HG02759 (cell line): ENCODE measurements around the gene STK38L.

Experiments
- ATAC-seq: cut with Tn5 transposase; IDR thresholded peaks from one replicate; pipeline ENCODE4 v1.9.1; 2021; ENCODE audit warnings: mild to moderate bottlenecking, moderate library complexity; ENCODE audit not compliant: unreplicated experiment

Gene STK38L

DNA sequence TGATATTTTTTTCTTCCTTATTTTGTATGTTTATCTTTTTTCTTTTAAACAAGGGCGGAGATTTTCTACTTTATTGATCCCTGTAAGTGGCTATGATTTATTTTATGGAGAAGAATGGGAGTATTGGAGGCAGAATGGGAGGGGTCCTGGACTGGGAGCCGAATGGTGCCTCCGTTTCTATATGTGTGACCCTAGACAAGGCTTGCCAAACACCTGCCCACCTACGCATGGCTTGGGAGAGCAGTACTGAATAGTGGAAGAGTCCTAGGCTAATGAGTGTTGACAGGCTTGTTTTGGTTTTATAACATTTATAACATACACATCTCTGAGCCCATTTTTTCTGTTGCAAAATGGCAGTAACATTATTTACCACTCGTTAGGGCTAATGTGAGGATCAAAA lies 29.0 kb downstream of the STK38L start:
- no peak for ATAC-seq

DNA sequence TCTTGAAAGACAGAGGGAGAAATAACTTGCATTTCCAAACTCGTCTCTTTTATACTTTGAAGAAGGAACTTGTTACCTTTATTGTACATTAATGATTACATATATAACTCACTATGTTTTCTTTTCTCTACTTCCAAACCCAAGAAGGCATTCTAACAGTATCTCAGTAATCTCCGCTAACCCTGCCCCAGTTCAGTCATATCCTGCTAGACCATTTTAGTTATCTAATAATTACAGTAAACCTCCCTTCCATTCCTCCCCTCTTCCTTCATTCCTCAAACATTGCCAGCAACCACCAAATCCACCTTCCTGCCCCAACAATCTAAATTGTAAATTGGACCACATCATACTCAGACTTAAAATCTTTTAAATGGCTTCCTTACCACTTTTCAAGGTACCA lies 30.6 kb downstream of the STK38L start:
- ATAC-seq = no peak

DNA sequence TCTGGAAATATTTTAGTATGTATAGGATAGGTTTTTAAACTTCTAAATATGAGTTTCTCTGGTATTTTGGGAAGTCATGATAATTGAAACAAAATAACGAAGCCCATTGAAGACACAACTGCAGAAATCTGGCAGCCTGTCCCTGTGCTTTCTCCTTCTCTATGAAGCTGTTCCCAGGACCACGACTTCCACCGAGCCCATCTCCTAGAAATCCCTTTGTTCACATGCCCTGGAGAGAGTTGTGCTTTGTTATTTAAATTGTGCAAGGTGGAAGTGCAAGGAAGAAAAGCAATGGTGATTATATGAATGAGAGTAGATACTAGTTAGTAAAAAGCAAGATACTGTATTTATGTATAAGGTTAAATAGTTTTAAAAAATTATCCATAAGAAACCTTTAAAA lies 32.2 kb downstream of the STK38L start:
- no peak for ATAC-seq

DNA sequence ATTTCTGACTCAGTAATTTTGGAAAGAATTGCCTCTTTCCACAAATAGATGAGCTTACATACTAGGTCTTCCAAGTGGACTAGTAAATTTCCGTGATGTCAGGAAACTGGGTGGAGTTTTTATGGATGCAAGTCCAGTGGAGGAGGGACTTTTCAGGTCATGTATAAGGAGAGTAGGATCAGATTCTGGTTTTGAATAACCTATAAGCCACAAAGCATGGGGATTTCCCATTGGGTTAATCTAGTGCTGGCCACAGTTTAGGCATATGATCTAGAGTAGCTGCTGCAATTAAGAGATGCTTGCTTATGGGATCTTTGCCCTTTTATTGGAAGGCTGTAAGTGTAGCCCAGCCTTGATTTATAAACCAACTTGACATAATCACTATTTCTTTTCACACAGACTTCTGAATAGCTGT lies 33.8 kb downstream of the STK38L start:
- peak; percentile 98 for ATAC-seq

DNA sequence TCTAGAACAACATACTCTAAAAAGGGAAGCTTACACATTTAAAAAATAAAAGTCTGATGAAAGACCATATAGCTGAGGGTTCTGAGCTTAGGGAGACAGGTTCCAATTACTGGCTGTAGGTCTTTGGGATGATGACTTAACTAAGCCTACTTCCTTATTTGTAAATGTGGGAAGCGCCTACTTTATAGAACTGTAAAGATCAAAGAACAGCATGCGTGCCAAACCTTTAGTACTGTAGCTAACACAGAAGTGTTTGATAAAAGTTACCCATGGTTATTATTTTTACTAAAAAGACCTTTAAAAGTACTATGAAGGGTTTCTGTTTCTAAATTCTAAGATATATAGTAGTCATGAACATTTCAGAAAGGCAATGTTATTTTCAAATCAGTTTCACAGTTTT lies 35.7 kb downstream of the STK38L start:
- no peak for ATAC-seq

DNA sequence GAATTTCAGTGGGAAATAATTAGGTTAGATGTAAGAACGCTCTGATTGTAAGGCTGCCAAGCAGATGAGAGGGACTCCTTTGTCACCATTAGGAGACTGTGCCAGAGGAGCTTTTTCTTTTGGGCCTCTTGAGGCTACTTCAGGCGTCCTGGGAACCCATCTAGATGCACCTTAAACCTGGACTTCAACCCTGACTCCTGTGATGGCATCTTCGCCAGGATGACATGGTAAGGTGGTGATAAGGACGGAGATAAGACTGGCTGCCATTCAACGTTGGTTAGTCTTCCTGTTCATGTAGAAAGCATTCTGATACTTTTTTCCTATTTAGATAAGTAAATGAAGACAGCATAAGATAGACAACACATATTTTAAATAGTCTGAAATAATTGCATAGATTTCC lies 36.3 kb downstream of the STK38L start:
- ATAC-seq = no peak

DNA sequence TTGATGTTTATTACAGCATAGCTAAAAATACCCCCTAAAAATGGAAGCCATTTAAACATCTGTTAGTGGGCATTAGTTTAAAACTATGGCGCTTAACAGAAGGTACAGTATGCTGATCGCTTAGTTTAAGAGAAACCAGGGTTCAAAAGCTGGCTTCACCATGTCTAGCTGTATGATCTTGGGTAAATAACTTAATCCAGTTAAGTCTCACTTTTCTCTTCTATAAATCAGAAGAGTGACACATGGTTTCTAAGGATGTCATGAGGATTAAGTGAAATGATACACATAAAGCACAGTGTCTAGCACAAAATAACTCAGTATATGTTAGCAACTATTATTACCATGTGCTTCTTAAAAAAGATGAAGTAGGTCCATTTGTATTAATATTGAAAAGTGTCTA lies 38.7 kb downstream of the STK38L start:
- no peak for ATAC-seq

DNA sequence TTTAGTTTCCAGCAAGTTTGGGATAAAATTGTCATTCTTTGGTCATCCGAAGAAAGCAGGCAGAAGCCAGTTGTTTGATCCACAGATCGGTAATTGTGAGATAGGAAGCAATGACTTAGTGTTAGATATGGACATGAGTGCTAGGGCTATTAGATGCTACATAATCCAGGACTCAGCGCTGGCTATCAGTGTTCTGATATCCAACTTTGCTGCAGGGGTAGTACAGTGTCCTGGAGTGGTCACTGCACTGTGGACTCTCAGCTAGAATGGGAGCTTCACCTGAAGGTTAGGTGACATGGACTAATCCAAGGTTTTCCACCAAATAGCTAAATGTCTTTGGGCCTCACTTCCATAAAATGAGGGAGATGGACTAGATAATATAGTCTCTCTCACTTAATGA lies 39.9 kb downstream of the STK38L start:
- no peak for ATAC-seq

DNA sequence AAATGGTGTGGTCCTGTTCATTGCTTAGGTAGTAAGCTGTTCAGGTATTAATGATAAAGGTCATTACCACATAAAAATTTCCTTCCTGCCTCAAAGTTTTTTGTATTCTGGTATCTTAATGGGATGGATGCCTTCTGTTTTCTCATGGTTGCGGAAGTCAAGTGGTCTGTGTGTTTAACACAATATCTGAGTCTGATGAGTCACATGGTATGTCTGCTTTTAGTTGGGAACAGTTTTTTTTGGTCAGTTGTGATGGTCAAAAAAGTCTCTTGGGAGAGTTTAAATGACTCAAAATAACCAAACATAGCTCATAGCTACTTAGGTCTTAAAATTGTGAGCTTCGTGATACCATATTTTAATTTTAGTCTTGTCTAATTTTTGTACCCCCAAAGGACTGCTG lies 40.7 kb downstream of the STK38L start:
- peak; percentile 86 for ATAC-seq

DNA sequence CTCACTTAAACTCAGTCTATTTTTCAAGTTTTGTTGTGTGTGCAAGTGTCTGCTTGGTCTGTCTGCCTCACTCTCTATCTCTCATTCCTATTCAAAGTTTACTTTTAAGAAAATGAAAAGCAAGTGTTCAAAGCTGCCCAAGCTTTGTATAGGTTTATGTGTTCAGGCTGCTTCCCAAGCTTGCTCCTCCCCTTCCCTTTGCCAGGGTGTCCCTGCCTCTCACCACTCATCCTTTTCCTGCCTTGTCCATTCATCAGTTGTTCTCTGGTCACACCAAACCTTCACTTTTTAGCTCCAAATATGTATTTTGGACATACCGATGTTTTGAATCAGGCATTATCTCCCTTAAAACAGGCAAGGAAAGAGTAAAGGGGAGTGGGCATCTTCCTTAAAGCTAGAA lies 41.3 kb downstream of the STK38L start:
- no peak for ATAC-seq

DNA sequence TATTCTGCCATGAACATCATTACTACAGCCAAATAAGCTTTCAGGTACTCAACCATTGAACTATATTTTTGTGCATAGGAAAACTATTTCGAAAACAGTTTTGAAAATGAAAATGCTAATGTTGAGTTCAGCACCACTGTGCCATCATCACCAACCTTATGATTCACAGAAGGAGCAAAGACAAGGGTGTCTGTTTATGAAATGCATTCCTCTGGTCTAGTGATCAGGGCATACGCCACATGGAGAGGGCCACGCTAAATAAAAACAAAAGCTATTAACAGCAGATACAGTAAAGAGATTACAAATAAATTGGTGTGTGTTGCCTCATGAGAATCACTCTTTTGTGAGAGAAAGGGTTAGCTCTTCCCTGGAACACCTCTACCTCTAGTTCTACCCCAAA lies 45.3 kb downstream of the STK38L start:
- ATAC-seq = no peak

DNA sequence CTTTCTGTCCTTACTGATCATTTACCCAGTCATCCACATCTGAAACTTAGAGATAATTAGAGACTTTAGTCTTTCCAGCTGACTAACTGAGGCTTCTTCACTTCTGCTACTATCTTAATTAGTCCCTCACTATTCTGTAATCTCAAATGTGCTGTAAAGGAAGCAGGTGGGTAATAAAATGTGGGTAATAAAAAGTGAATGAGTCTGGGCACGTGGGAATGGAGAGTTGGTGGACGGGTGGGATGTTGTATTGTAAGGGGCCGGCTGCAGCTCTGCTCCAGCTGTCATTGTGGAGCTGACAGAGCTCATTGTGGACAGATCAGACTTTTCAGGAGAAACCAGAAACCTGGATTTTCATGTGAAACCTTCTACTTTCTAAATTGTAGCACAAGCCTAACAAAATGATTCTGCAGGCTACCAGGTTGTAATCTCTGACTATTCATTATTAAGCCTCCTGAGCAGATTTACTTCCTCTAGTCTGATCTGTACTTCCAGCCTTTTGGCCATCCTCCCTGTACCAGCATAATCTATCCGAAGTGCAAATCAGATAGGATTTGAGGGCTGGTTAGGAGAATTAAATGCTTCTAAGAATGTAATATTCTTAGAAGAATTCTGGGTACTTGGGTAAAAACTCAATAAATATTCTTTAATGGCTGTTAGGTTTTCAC lies 46.5 kb downstream of the STK38L start:
- ATAC-seq = no peak

DNA sequence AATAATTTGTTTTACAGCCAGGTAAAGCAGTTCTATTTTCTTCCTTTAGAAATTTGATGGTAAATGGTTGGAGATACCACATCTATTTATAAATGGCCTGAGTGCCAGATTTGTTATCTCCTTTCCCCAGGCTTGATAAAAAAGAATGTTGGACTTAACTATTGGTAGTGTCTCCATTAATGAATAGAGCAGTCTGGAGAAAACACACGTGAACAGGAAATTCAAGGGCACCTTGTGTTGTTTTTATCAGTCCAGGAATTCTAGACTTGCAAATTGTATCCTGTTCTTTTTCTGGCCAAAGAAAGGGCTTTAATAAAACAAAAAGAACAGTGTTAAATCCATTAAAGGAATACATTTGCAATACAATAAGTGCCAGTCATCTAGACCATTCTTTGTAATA lies 47.8 kb downstream of the STK38L start:
- no peak for ATAC-seq

DNA sequence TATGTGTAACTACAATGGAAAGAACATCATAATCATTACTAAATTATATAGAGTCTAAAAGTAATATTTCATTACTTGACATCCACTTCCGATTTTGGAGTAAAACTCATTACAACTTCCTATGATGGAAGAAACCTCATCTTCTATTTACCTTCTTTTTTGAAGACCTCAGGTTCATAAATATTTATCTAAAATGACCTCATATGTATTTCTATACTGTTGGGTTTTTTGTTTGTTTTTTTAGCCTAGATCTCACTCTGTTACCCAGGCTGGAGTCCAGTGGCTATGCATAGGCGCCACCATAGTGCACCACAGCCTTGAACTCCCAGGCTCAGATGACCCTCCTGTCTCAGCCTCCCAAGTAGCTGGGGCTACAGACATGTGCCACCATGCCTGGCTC lies 48.6 kb downstream of the STK38L start:
- no peak for ATAC-seq

DNA sequence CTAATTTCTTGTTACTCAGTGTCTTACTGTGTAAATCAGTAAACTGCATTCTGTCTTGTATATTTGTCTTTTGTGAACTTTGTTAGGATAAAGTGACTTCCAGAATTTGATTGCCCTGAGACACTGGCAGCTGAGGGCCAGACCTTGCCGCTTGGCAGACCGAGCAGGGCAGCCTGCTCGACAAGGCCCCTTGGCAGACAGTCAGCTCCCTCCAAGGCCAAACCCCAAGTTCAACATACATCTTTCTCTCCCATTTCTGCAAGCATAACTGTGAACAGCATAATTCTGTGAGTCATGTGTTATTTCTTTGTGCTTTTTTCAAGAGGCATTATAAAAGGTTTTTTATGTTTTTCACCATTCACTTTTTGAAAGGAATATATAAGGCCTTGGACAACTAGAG lies 49.4 kb downstream of the STK38L start:
- ATAC-seq = no peak

DNA sequence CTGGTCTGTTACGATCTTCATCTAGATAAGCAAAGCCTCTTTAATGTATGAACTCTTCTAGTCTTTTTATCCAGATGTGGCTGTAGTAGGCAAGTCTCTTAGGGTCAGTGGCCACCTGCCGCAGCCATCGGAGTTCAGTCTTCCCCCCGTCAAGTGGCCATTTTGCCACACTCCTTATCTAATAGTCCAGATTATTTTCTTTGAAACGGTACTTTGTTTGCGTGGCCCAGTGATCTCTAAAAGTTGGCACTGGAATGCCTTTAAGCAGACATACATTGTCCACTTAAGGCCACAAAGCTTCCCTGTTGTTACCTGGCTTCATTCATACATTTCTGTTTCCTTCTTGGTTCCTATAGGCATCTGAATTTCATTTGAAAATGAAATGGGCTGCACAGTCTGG lies 52.6 kb downstream of the STK38L start:
- no peak for ATAC-seq

DNA sequence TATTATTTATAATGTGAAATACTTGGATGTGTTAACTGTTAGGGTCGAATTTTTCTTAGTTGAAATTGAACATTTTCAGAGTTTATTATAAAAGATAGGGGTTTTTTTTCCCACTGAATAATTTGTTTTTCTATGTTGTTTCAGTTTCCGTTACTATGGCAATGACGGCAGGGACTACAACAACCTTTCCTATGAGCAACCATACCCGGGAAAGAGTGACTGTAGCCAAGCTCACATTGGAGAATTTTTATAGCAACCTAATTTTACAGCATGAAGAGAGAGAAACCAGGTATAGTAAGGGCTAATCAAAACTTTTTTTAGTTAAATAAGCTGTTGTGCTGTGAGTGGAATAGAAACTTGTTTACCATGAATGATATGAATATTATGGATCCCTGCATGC lies 53.5 kb downstream of the STK38L start:
- no peak for ATAC-seq

DNA sequence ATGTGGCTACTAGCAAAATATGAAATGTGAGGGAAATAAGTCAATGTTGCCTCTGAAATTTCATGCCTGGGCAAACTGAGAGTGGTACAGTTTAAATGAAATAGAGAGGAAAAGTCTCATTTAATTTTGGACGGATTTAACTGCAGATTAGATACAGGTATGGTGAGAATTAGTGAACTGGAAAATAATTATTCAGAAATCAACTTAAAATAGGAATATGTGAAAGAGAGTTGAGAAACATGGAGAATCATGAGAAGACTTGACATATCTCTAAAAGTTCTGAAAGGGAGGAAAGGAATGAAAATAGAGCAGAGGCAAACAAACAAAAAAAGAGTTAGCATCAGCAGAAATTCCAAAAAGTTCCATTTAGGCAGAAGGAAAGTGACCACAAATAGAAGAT lies 55.0 kb downstream of the STK38L start:
- no peak for ATAC-seq

DNA sequence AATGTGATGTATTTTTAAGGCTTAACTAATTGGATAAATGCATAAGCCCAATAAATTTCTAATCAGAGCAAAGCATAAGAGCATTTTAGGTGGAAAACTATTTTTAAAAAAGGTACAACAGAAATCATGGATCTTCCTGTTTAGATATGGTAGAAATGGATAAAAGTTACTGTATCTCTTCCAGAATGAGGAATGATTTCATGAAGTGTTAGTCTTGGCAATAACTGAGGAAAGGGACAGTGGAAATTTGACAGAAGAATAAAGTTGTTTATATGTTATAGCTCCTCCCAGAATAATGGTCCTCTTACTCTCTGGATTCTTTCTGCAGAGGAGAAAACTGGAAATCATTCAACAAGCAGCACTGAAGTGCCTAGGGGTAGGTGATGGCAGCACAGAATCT lies 56.1 kb downstream of the STK38L start:
- ATAC-seq = no peak

DNA sequence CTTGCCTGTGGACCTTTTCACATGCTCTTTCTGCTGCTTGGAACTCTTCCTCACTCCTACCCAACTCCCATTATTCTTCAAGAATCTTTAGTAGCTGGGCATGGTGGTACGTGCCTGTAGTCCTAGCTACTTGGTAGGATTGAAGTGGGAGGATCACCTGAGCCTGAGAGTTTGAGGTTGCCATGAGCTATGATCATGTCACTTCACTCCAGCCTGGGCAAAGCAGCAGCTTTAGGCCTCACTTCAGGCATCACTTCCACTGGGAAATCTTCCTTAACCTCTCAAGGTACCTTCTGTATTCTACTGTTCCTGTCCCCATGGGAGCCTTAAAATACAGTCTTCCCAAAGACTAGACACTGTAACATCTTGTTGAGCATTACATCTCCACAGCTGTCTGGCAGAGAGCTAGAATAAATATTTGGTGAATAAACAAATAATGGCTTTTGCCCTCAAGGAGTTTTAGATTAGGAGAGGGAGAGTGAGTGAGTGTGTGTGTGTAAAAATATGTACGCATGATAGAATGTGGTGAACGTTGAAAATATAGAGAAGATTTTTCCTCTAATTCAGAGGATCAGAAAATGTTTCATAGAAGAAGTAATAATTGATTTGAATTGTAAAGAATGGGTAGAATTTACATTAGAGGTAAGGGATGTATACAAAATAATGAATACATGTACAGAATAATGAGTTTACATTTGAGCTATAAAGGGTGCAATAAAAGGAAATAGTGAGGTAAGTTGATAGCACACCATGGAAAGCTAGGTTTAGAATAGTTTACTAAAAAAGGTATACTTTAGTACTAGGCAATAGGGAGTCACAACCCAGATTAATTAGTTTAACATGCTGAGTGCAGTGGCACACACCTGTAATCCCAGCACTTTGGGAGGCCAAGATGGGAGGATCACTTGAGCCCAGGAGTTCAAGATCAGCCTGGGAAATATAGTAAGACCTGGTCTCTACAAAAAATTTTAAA lies 59.3 kb downstream of the STK38L start:
- ATAC-seq = no peak

DNA sequence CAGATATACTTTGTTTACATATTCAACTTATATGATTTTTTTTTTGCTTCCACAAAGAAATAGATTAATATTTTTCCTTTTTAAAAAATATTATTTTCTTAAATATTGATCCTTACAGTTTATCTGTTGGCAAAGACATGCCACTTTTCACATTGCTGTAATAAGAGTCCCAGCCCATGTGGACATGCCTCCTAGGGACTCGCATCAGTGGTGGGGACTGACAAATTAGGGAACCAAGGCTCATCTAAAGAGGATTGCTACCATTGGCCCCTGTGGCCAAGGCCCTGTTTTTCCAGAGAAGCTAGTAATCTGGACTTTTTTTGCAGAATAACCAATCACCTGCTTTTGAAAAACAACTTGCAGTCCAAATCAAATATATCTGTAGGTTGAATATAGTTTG lies 60.8 kb downstream of the STK38L start:
- ATAC-seq = no peak

DNA sequence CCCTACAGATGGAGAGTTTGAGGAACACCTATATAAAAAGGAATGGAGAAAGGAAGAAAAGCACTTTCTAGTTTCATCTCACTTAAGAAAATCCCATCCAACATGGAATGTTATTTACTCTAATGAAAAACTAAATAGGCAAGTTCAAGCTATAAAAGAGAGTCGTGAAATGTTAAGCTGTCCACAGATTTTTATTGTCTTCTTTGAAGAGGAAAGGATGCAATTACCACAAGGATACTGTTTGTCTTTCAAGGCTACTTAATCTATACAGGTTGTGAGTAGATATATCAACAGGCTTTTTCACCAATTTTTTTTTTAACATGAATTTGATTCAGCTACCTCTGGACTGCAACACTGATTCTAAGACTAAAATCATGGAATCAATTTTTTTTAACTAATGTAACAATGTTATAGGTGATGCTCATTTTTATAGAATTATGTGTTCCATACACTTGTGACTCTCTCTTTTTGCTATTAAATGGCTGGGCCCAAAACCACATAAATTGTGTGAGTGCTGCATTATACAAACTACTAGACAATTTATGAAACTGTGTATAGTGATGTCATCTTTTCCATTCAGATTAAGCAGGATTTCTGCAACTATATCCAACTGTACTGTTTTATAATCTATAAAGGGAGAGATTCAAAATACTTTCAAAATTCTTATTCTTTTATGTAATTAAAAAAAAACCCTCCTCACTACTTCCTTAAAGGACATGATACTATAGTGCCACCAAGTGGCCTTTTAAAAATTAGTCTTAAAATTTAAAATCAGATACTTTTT lies 61.8 kb downstream of the STK38L start:
- ATAC-seq = no peak
